ENCODE results near the gene SRM. TPM values are rescaled to one million over a fixed set of nuclear protein-coding genes. Genes with fewer than 3 reads are reported as not detected.
A peak's percentile ranks its signal among the peaks of the same experiment; 100 is the strongest.
"Not testable (repeated sequence)": the region's sequence is repeated elsewhere in the genome, so short reads cannot be mapped to it uniquely, and the experiment has no call there.

SRM gene
- total and polyA plus RNA-seq, 2 donors (not counting 1 experiment from before 2014, with no cell fraction given), result 13.0 to 95.4 TPM

DNA sequence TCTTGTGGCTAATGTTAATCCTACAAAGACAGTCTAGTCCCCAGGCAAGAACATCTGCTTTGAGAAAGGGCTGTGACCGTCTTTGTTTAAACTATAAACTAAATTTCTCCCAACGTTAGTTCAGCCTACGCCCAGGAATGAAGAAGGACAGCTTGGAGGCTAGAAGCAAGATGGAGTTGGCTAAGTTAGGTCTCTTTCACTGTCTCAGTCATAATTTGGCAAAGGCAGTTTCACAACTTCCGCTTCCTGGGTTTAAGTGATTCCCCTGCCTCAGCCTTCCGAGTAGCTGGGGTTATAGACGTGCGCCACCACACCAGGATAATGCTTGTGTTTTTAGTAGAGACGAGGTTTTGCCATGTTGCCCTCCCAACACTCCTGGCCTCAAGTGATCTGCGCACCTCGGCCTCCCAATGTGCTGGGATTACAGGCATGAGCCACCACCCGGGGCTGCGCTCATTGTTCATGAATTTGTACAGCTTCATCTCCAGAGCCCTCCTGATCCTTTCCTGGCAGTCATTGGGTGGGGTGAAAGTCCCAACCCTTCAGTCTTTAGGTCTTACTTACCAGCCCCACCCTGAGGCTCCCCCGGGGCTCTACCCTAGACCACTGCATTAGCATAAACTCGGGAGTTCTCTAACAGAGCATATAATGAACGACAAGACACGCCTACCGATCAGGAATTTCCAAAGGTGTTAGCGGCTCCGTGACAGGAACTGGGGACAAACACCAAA, 7.9 kb downstream of the SRM start:
- no peak overlapping the region for H3K4me3 ChIP-seq (replicated peaks in 1 of 4; ENCODE audit: control extremely low read depth in 1 of 4, insufficient read depth in 1 of 4, low read depth in 3 of 4, low read length in 4 of 4)
- H3K4me1 ChIP-seq (ENCODE audit: control insufficient read depth, extremely low read depth, insufficient read depth, low read length), result no peaks in the 10 kb centered on the region
- DNase-seq (ENCODE audit: low read depth in 2 of 2), result no peak
- no peak overlapping the region for H2AFZ ChIP-seq (ENCODE audit: low read length)
- H3K79me2 ChIP-seq (ENCODE audit: control insufficient read depth, insufficient read depth, low read length), result no peaks in the 10 kb centered on the region
- H3K9ac ChIP-seq (ENCODE audit: insufficient read depth, low read length), result no peak overlapping the region
- TF ChIP-seq EZH2 (IDR thresholded peaks at IDR 0.05; ENCODE audit: low read length, missing control alignments), result no peak
- TF ChIP-seq CTCF (conservative IDR thresholded peaks at IDR 0.05 in 1 of 2, IDR thresholded peaks at IDR 0.05 in 1 of 2; ENCODE audit: low read depth in 1 of 2, low read length in 2 of 2), result no peak
- H4K20me1 ChIP-seq (ENCODE audit: control insufficient read depth, extremely low read depth, insufficient read depth, low read length), result no peaks in the 10 kb centered on the region
- peaks cover 10% of the 10 kb centered on the region for H3K36me3 ChIP-seq (ENCODE audit: control insufficient read depth, insufficient read depth, low read length)
- no peak overlapping the region for H3K4me2 ChIP-seq (ENCODE audit: extremely low read depth, insufficient read depth, low read length)
- no peaks in the 10 kb centered on the region for H3K27me3 ChIP-seq (ENCODE audit: control insufficient read depth, insufficient read depth, low read length)
- H3K9me3 ChIP-seq (ENCODE audit: control insufficient read depth, insufficient read depth, low read depth, low read length), result no peaks in the 10 kb centered on the region
- H3K27ac ChIP-seq (ENCODE audit: insufficient read depth, low read length), result no peak overlapping the region

GRCh38 chr1:11051121-11051520, 8.7 kb downstream of the SRM start:
- not testable (repeated sequence) for H3K27me3 ChIP-seq (ENCODE audit: control insufficient read depth, insufficient read depth, low read length); H3K9ac ChIP-seq (ENCODE audit: insufficient read depth, low read length); H3K4me3 ChIP-seq (replicated peaks in 1 of 4; ENCODE audit: control extremely low read depth in 1 of 4, insufficient read depth in 1 of 4, low read depth in 3 of 4, low read length in 4 of 4); H3K4me2 ChIP-seq (ENCODE audit: extremely low read depth, insufficient read depth, low read length); H3K9me3 ChIP-seq (ENCODE audit: control insufficient read depth, insufficient read depth, low read depth, low read length); H3K79me2 ChIP-seq (ENCODE audit: control insufficient read depth, insufficient read depth, low read length); H4K20me1 ChIP-seq (ENCODE audit: control insufficient read depth, extremely low read depth, insufficient read depth, low read length); H3K36me3 ChIP-seq (ENCODE audit: control insufficient read depth, insufficient read depth, low read length); H2AFZ ChIP-seq (ENCODE audit: low read length); H3K27ac ChIP-seq (ENCODE audit: insufficient read depth, low read length); H3K4me1 ChIP-seq (ENCODE audit: control insufficient read depth, extremely low read depth, insufficient read depth, low read length)
- peak in 1 of 2 donors; percentile 13 for DNase-seq (ENCODE audit: low read depth in 2 of 2)

DNA sequence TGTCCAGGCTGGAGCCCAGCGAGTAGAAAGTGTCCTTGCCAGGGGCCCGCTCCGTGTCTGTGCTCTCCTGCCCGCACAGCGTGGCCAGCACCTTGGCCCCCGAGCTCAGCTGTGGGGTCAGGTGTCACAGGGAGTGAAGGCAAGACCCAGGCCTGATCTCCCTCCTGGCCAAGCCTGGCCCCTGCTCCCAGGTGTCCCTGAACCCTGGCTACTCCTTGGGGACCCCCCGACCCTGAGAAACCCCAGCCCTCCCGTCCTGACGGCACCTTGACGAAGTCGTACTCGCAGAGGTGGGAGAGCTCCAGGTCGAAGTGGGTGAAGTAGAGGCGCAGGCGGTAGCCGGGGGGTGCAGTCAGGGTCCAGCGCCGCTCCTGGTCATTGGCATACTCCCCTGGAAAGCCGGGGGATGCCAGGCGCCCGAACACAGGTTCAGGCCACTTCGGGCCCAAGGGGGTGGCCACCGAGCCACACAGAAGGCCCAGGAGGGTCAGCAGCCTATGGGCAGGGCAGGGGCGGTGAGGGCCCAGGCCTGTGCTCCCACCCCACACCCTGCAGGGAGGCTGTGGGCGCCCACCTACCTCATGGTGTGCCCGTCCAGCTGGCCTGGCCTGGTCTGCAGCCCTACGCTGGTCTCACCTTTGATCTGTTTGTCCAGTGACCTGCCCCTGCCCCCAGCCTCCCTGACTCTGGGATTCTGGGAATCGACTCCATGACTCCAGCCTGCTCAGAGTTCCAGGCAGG, 13.0 kb downstream of the SRM start, which contains the start of gene MASP2:
MASP2 (minus strand) TSS at position 615 of the 741 bp plus-strand sequence; CDS start at position 583, 32 bp downstream.
- Histone ChIP-seq H4K20me1 (ENCODE audit: control insufficient read depth, extremely low read depth, insufficient read depth, low read length) (no peaks in the 10 kb centered on the region), H3K9me3 (ENCODE audit: control insufficient read depth, insufficient read depth, low read depth, low read length) (no peaks in the 10 kb centered on the region), H3K27me3 (ENCODE audit: control insufficient read depth, insufficient read depth, low read length) (no peaks in the 10 kb centered on the region), H3K4me3 (replicated peaks in 1 of 4; ENCODE audit: control extremely low read depth in 1 of 4, insufficient read depth in 1 of 4, low read depth in 3 of 4, low read length in 4 of 4) (no peak within 1 kb of the TSS), H3K36me3 (ENCODE audit: control insufficient read depth, insufficient read depth, low read length) (no peaks in the 10 kb centered on the region), H3K79me2 (ENCODE audit: control insufficient read depth, insufficient read depth, low read length) (no peaks in the 10 kb centered on the region), H3K4me1 (ENCODE audit: control insufficient read depth, extremely low read depth, insufficient read depth, low read length) (no peaks in the 10 kb centered on the region), H3K27ac (ENCODE audit: insufficient read depth, low read length) (no peak within 1 kb of the TSS), H2AFZ (ENCODE audit: low read length) (no peak within 1 kb of the TSS), H3K9ac (ENCODE audit: insufficient read depth, low read length) (no peak within 1 kb of the TSS), H3K4me2 (ENCODE audit: extremely low read depth, insufficient read depth, low read length) (no peak within 1 kb of the TSS)
- TF ChIP-seq CTCF (conservative IDR thresholded peaks at IDR 0.05 in 1 of 2, IDR thresholded peaks at IDR 0.05 in 1 of 2; ENCODE audit: low read depth in 1 of 2, low read length in 2 of 2) (no peak), EZH2 (IDR thresholded peaks at IDR 0.05; ENCODE audit: low read length, missing control alignments) (no peak)
- DNase-seq (ENCODE audit: low read depth in 2 of 2), result no peak

Measured in fibroblast of lung (primary cell).